DMS53 treated with DMSO at 0.1 percent for 48 hours (cell line): ENCODE measurements around the gene BRICD5.
A peak's percentile ranks its signal among the peaks of the same experiment; 100 is the strongest.

Source experiments
- DNase-seq: peaks from one replicate; lab custom pipeline; 2025; ENCODE audit not compliant: unreplicated experiment; lab: John Stamatoyannopoulos, UW

The BRICD5 gene

GRCh38 chr16:2237493-2238149 lies 27.0 kb upstream of the BRICD5 start:
- no peak for DNase-seq

GRCh38 chr16:2237102-2237482 lies 26.4 kb upstream of the BRICD5 start:
- no peak for DNase-seq

GRCh38 chr16:2236337-2237101 lies 25.9 kb upstream of the BRICD5 start, which contains the start of gene DNASE1L2:
Gene DNASE1L2, plus strand, starts transcription at chr16:2236444. Its CDS starts 373 bp downstream, at chr16:2236817.
- DNase-seq: no peak

GRCh38 chr16:2235695-2236336 lies 25.2 kb upstream of the BRICD5 start:
- DNase-seq: no peak

- DNase-seq: no peak
Measured at GRCh38 chr16:2235234-2235651, 24.6 kb upstream of the BRICD5 start.

GRCh38 chr16:2234813-2235170 lies 24.1 kb upstream of the BRICD5 start:
- DNase-seq: no peak

- peak; percentile 60 for DNase-seq
Measured at GRCh38 chr16:2233872-2234812, 23.5 kb upstream of the BRICD5 start.

- no peak for DNase-seq
Measured at GRCh38 chr16:2233046-2233775, 22.5 kb upstream of the BRICD5 start.

GRCh38 chr16:2232094-2232990 lies 21.7 kb upstream of the BRICD5 start:
- no peak for DNase-seq

GRCh38 chr16:2231016-2231931 lies 20.6 kb upstream of the BRICD5 start:
- DNase-seq: peak; percentile 70

GRCh38 chr16:2230376-2230775 lies 19.7 kb upstream of the BRICD5 start:
- DNase-seq: peak; percentile 29

- no peak for DNase-seq
Measured at GRCh38 chr16:2229632-2230250, 19.1 kb upstream of the BRICD5 start.

GRCh38 chr16:2229091-2229490 lies 18.4 kb upstream of the BRICD5 start:
- no peak for DNase-seq

GRCh38 chr16:2228161-2228824 lies 17.6 kb upstream of the BRICD5 start:
- no peak for DNase-seq

GRCh38 chr16:2226918-2227317 lies 16.3 kb upstream of the BRICD5 start:
- no peak for DNase-seq

- DNase-seq: peak; percentile 33
Measured at GRCh38 chr16:2226245-2226793, 15.7 kb upstream of the BRICD5 start.

GRCh38 chr16:2223942-2224486 lies 13.4 kb upstream of the BRICD5 start:
- DNase-seq: peak; percentile 14
